ENCODE data around the gene TMEM131.

GRCh38 chr2:97724946-97725688, 270.6 kb downstream of the TMEM131 start:
- no peak for TF ChIP-seq CTCF (IDR thresholded peaks at IDR 0.05)
- no peak for TF ChIP-seq POLR2A (IDR thresholded peaks at IDR 0.05)

Measured in heart left ventricle (tissue), 13 donors.